ENCODE results near the gene HOXB5.

HOXB5 gene

GRCh38 chr17:48544349-48545021 lies 49.1 kb downstream of the HOXB5 start:
- H3K36me3 Mint-ChIP-seq (ENCODE audit: low read depth), result peaks cover 3% of the 10 kb centered on the region
- peaks cover 12% of the 10 kb centered on the region for H3K27me3 Mint-ChIP-seq
- no peaks in the 10 kb centered on the region for H3K9me3 Mint-ChIP-seq
- H3K4me3 Mint-ChIP-seq, result peak overlapping the region; percentile 88
- peak overlapping the region; percentile 78 for H3K27ac Mint-ChIP-seq
- peaks cover 58% of the 10 kb centered on the region for H3K4me1 Mint-ChIP-seq (ENCODE audit: low read depth)

- H3K27ac Mint-ChIP-seq, result peak overlapping the region; percentile 82
- peak overlapping the region; percentile 88 for H3K4me3 Mint-ChIP-seq
- H3K9me3 Mint-ChIP-seq, result no peaks in the 10 kb centered on the region
- peaks cover 58% of the 10 kb centered on the region for H3K4me1 Mint-ChIP-seq (ENCODE audit: low read depth)
- peaks cover 3% of the 10 kb centered on the region for H3K36me3 Mint-ChIP-seq (ENCODE audit: low read depth)
- peaks cover 12% of the 10 kb centered on the region for H3K27me3 Mint-ChIP-seq
Measured at GRCh38 chr17:48543854-48544348, 49.7 kb downstream of the HOXB5 start.

- Mint-ChIP-seq H3K27me3 (peaks cover 12% of the 10 kb centered on the region), H3K27ac (peak overlapping the region; percentile 90)
Measured at GRCh38 chr17:48543107-48543853, 50.3 kb downstream of the HOXB5 start.

GRCh38 chr17:48542698-48543106 lies 50.9 kb downstream of the HOXB5 start:
- H3K27me3 Mint-ChIP-seq, result peaks cover 12% of the 10 kb centered on the region
- no peaks in the 10 kb centered on the region for H3K9me3 Mint-ChIP-seq
- H3K4me1 Mint-ChIP-seq (ENCODE audit: low read depth), result peaks cover 48% of the 10 kb centered on the region
- peaks cover 3% of the 10 kb centered on the region for H3K36me3 Mint-ChIP-seq (ENCODE audit: low read depth)
- peak overlapping the region; percentile 97 for H3K4me3 Mint-ChIP-seq
- peak overlapping the region; percentile 90 for H3K27ac Mint-ChIP-seq

More at GRCh38 chr17:48543107-48543853, 50.3 kb downstream of the HOXB5 start:
- Mint-ChIP-seq H3K4me1 (ENCODE audit: low read depth) (peaks cover 54% of the 10 kb centered on the region), H3K9me3 (no peaks in the 10 kb centered on the region), H3K4me3 (peak overlapping the region; percentile 97), H3K36me3 (ENCODE audit: low read depth) (peaks cover 3% of the 10 kb centered on the region)

GRCh38 chr17:48542114-48542656 lies 51.4 kb downstream of the HOXB5 start:
- H3K27me3 Mint-ChIP-seq, result peaks cover 12% of the 10 kb centered on the region
- peak overlapping the region; percentile 98 for H3K27ac Mint-ChIP-seq
- peaks cover 43% of the 10 kb centered on the region for H3K4me1 Mint-ChIP-seq (ENCODE audit: low read depth)
- no peaks in the 10 kb centered on the region for H3K9me3 Mint-ChIP-seq
- peak overlapping the region; percentile 97 for H3K4me3 Mint-ChIP-seq
- peaks cover 3% of the 10 kb centered on the region for H3K36me3 Mint-ChIP-seq (ENCODE audit: low read depth)

GRCh38 chr17:48541577-48542113 lies 51.9 kb downstream of the HOXB5 start:
- Mint-ChIP-seq H3K36me3 (ENCODE audit: low read depth) (peaks cover 3% of the 10 kb centered on the region), H3K27me3 (peaks cover 13% of the 10 kb centered on the region), H3K4me1 (ENCODE audit: low read depth) (peaks cover 39% of the 10 kb centered on the region), H3K27ac (peak overlapping the region; percentile 98), H3K9me3 (no peaks in the 10 kb centered on the region), H3K4me3 (peak overlapping the region; percentile 97)

Measured in stimulated activated naive CD8-positive, alpha-beta T cell treated with anti-CD3 and anti-CD28 coated beads, Interleukin-15, Interleukin-2, amounts not matched to agents 100 ng/mL and 50 ng/mL, for 24 hours (primary cell).